Esophagus muscularis mucosa (tissue), 4 donors: Measurements from ENCODE around the gene KHDC4.

ENCODE experiments used
- EP300 ChIP-seq: sonication (generic); formaldehyde crosslinking; IDR thresholded peaks from one replicate; pipeline ENCODE4 v1.6.1; 2017; ENCODE audit warnings: antibody characterized with exemption
- POLR2A ChIP-seq: fragments of 450-650 bp; IDR thresholded peaks from one replicate; pipeline ENCODE4 v1.6.1; 2017; ENCODE audit warnings: antibody characterized with exemption, moderate library complexity, mild to moderate bottlenecking, low read depth
- POLR2AphosphoS5 ChIP-seq, 2 donors: sonication (generic); formaldehyde crosslinking; IDR thresholded peaks; one replicate each; pipeline ENCODE4 v1.6.1; 2017; ENCODE audit warnings: antibody characterized with exemption in 2 of 2
- TF ChIP-seq, protein P1 (sequence below), 3 experiments: fragments of 200-600 bp in 2 of 3; fragments of 450-650 bp in 1 of 3; sonication (generic) in 2 of 3; IDR thresholded peaks; one replicate each; pipeline ENCODE4 v1.5.1; 2017 to 2019; ENCODE audit warnings: antibody characterized with exemption in 3 of 3, mild to moderate bottlenecking in 2 of 3, moderate library complexity in 1 of 3

DNA sequence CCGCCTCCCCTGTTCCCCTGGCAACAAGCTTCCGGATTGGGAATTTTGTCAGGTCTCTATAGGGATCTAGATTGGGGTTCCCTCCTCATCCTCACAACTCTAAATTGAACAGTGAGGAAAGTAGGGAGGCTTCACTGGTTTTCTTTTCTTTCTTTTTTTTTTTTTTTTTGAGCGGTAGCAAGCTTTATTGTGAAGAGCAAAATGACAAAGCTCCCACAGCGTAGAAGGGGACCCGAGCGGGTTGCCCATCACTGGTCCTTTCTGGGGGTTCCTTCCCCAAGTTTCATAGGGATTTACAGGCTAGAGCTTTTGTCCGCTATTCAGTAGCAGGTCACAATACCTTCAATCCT is 33.8 kb upstream of the KHDC4 start:
- TF ChIP-seq, protein P1, sequence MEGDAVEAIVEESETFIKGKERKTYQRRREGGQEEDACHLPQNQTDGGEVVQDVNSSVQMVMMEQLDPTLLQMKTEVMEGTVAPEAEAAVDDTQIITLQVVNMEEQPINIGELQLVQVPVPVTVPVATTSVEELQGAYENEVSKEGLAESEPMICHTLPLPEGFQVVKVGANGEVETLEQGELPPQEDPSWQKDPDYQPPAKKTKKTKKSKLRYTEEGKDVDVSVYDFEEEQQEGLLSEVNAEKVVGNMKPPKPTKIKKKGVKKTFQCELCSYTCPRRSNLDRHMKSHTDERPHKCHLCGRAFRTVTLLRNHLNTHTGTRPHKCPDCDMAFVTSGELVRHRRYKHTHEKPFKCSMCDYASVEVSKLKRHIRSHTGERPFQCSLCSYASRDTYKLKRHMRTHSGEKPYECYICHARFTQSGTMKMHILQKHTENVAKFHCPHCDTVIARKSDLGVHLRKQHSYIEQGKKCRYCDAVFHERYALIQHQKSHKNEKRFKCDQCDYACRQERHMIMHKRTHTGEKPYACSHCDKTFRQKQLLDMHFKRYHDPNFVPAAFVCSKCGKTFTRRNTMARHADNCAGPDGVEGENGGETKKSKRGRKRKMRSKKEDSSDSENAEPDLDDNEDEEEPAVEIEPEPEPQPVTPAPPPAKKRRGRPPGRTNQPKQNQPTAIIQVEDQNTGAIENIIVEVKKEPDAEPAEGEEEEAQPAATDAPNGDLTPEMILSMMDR (IDR thresholded peaks at IDR 0.05): no peak
- TF ChIP-seq POLR2A (no peak), POLR2AphosphoS5 (IDR thresholded peaks at IDR 0.05) (no peak), EP300 (no peak)
